MCF 10A (cell line): ENCODE measurements around the gene CEP192. TPM values are rescaled to one million over a fixed set of nuclear protein-coding genes. Genes with fewer than 3 reads are reported as not detected.

Source experiments
- BruUV-seq: library from RNA; stranded (reverse); fragments of 400-500 nt; replicated peaks from 2 replicates; lab custom pipeline; 2021; lab: Mats Ljungman, UMichigan
- CTCF ChIA-PET: fragments of 300-600 bp; sonication (Branson Sonifier 250); formaldehyde crosslinking; extraction: SDS; loops from one replicate; lab custom pipeline; 2021; ENCODE audit warnings: antibody characterized with exemption, inconsistent platforms; lab: Yijun Ruan, JAX
- POLR2A ChIA-PET: fragments of 300-600, 350-650 bp; sonication (Branson Sonifier 250); formaldehyde crosslinking; extraction: SDS; loops from one replicate; lab custom pipeline; 2020; ENCODE audit warnings: antibody characterized with exemption, inconsistent platforms; lab: Yijun Ruan, JAX
- DNase-seq: peaks from one replicate; pipeline ENCODE4 v3.0.0-alpha.2; 2018; ENCODE audit not compliant: unreplicated experiment
- H3K27ac Mint-ChIP-seq: one replicate; pipeline ENCODE4 v1.8.0; 2022; ENCODE audit warnings: mild to moderate bottlenecking, low read depth, mixed read lengths; ENCODE audit not compliant: unreplicated experiment
- H3K27me3 Mint-ChIP-seq: one replicate; pipeline ENCODE4 v1.8.0; 2022; ENCODE audit warnings: mixed read lengths; ENCODE audit not compliant: insufficient read depth, unreplicated experiment
- H3K36me3 Mint-ChIP-seq: one replicate; pipeline ENCODE4 v1.8.0; 2022; ENCODE audit warnings: mild to moderate bottlenecking, moderate library complexity, mixed read lengths; ENCODE audit not compliant: insufficient read depth, unreplicated experiment
- H3K4me1 Mint-ChIP-seq: one replicate; pipeline ENCODE4 v1.8.0; 2022; ENCODE audit warnings: mixed read lengths; ENCODE audit not compliant: insufficient read depth, unreplicated experiment
- H3K4me3 Mint-ChIP-seq: one replicate; pipeline ENCODE4 v1.8.0; 2022; ENCODE audit warnings: mild to moderate bottlenecking, moderate library complexity, mixed read lengths; ENCODE audit not compliant: unreplicated experiment
- H3K9me3 Mint-ChIP-seq: one replicate; pipeline ENCODE4 v1.8.0; 2022; ENCODE audit warnings: mixed read lengths; ENCODE audit not compliant: unreplicated experiment
- CTCF ChIP-seq: fragments of 200-600 bp; IDR thresholded peaks from one replicate; pipeline ENCODE4 v1.8.0; 2022; ENCODE audit warnings: antibody characterized with exemption, mild to moderate bottlenecking; ENCODE audit not compliant: unreplicated experiment
- intact Hi-C: fragments of 100-400 bp; cut with micrococcal nuclease; formaldehyde crosslinking; loops from 2 replicates; pipeline ENCODE4 v1.14.1; 2022
- total RNA-seq: library from RNA; stranded (reverse); gene quantifications from 2 replicates; pipeline ENCODE4 v1.2.3, GENCODE V29; 2022

CEP192 gene
- total RNA-seq, 1 experiment from 2014 or later, result 14.3 TPM

- intact Hi-C loops, result no loop called here
- POLR2A ChIA-PET, result interaction anchor here (1.4 kb wide), 1 partner anchor 14 kb away, joined by 3 read pairs; no protein-coding TSS in a partner anchor
- no TSS peak for BruUV-seq
- Mint-ChIP-seq H3K36me3 (no peaks in the 10 kb centered on the region), H3K4me1 (no peaks in the 10 kb centered on the region), H3K27ac (no peak overlapping the region), H3K27me3 (peaks cover 21% of the 10 kb centered on the region), H3K4me3 (no peak overlapping the region), H3K9me3 (peaks cover 26% of the 10 kb centered on the region)
- CTCF ChIA-PET, result no interaction called here
- DNase-seq, result no peak
- TF ChIP-seq CTCF, result no peak
Measured at GRCh38 chr18:13147130-13147529, 156.0 kb downstream of the CEP192 start.

- BruUV-seq, result no TSS peak
- Mint-ChIP-seq H3K4me3 (no peak overlapping the region), H3K27me3 (peaks cover 27% of the 10 kb centered on the region), H3K36me3 (no peaks in the 10 kb centered on the region), H3K27ac (no peak overlapping the region), H3K9me3 (peaks cover 11% of the 10 kb centered on the region), H3K4me1 (no peaks in the 10 kb centered on the region)
- TF ChIP-seq CTCF, result no peak
- intact Hi-C loops, result loop anchor here (10.0 kb wide), 1 partner anchor 483 kb away; no protein-coding TSS in a partner anchor
- ChIA-PET CTCF (no interaction called here), POLR2A (no interaction called here)
- no peak for DNase-seq
Measured at GRCh38 chr18:13151656-13152055, 160.5 kb downstream of the CEP192 start.

GRCh38 chr18:13158428-13158827 lies 167.3 kb downstream of the CEP192 start:
- intact Hi-C loops, result loop anchor here (10.0 kb wide), 1 partner anchor 476 kb away; no protein-coding TSS in a partner anchor
- no peaks in the 10 kb centered on the region for H3K4me1 Mint-ChIP-seq
- TF ChIP-seq CTCF, result no peak
- POLR2A ChIA-PET, result interaction anchor here (1.1 kb wide), 1 partner anchor 9 kb away, joined by 3 read pairs; no protein-coding TSS in a partner anchor
- no peak overlapping the region for H3K27ac Mint-ChIP-seq
- peaks cover 12% of the 10 kb centered on the region for H3K27me3 Mint-ChIP-seq
- no peak for DNase-seq
- CTCF ChIA-PET, result interaction anchor here (0.6 to 2.4 kb wide), 9 partner anchors 22 to 655 kb away, joined by 3 to 7 read pairs (median 4); no protein-coding TSS in a partner anchor
- BruUV-seq, result no TSS peak
- H3K9me3 Mint-ChIP-seq, result peaks cover 14% of the 10 kb centered on the region
- H3K4me3 Mint-ChIP-seq, result no peak overlapping the region
- H3K36me3 Mint-ChIP-seq, result no peaks in the 10 kb centered on the region

- DNase-seq, result peak; percentile 69
- H3K4me3 Mint-ChIP-seq, result no peak overlapping the region
- ChIA-PET CTCF (interaction anchor here (0.6 to 2.4 kb wide), 17 partner anchors 11 to 415 kb away, joined by 3 to 7 read pairs (median 3); no protein-coding TSS in a partner anchor), POLR2A (interaction anchor here (0.7 to 0.9 kb wide), 3 partner anchors 10 to 169 kb away, joined by 3 read pairs; partner anchors contain the start of gene CEP192)
- intact Hi-C loops, result loop anchor here (1.0 to 10.0 kb wide), 2 partner anchors 415 to 475 kb away; no protein-coding TSS in a partner anchor
- no peaks in the 10 kb centered on the region for H3K36me3 Mint-ChIP-seq
- H3K27me3 Mint-ChIP-seq, result peaks cover 12% of the 10 kb centered on the region
- BruUV-seq, result no TSS peak
- peak; percentile 78 for TF ChIP-seq CTCF
- H3K27ac Mint-ChIP-seq, result no peak overlapping the region
- no peaks in the 10 kb centered on the region for H3K4me1 Mint-ChIP-seq
- H3K9me3 Mint-ChIP-seq, result peaks cover 14% of the 10 kb centered on the region
Measured at GRCh38 chr18:13159579-13159978, 168.4 kb downstream of the CEP192 start.
